Keratinocyte (primary cell): ENCODE data around the gene HLA-DOB. TPM values are rescaled to one million over a fixed set of nuclear protein-coding genes. Genes with fewer than 3 reads are reported as not detected.

Experiments used
- DNase-seq: peaks from one replicate; pipeline ENCODE4 v3.0.0-alpha.2; 2011; ENCODE audit warnings: low read depth, missing footprints, low spot score
- FAIRE-seq: peaks from 2 replicates; lab custom pipeline; 2011; peaks lifted over from hg19 to GRCh38; lab: Jason Lieb, UNC
- H2AFZ ChIP-seq: 2 replicates; pipeline ENCODE4 v1.6.0; 2012; ENCODE audit warnings: low read length, control low read depth, inconsistent platforms; ENCODE audit not compliant: control insufficient read depth
- H3K27ac ChIP-seq: 2 replicates; pipeline ENCODE4 v1.5.1; 2011; ENCODE audit warnings: low read length; ENCODE audit not compliant: control insufficient read depth, insufficient read depth
- H3K27me3 ChIP-seq: 3 replicates; pipeline ENCODE4 v1.6.0; 2011; ENCODE audit warnings: low read length; ENCODE audit not compliant: control insufficient read depth, insufficient read depth; ENCODE audit errors: extremely low read depth
- H3K36me3 ChIP-seq, 2 experiments: 2 replicates in 1 of 2; 3 replicates in 1 of 2; pipeline ENCODE4 v1.5.1; 2011; ENCODE audit warnings: low read length in 2 of 2, mild to moderate bottlenecking in 1 of 2; ENCODE audit not compliant: control insufficient read depth in 2 of 2, insufficient read depth in 2 of 2; ENCODE audit errors: extremely low read depth in 1 of 2
- H3K4me1 ChIP-seq: 3 replicates; pipeline ENCODE4 v1.5.1; 2011; ENCODE audit warnings: low read length; ENCODE audit not compliant: control insufficient read depth, insufficient read depth; ENCODE audit errors: extremely low read depth
- H3K4me2 ChIP-seq: 3 replicates; pipeline ENCODE4 v1.6.0; 2011; ENCODE audit warnings: low read depth, low read length; ENCODE audit not compliant: control insufficient read depth, insufficient read depth; ENCODE audit errors: extremely low read depth
- H3K4me3 ChIP-seq, 3 experiments: fragments of 200-600 bp in 1 of 3; sonication (generic) in 1 of 3; 2 replicates in 2 of 3; 3 replicates in 1 of 3; pipeline ENCODE4 v1.5.1; 2011 to 2016; ENCODE audit warnings: low read length in 3 of 3, mild to moderate bottlenecking in 3 of 3, control low read depth in 2 of 3, inconsistent platforms in 1 of 3, low read depth in 1 of 3, mixed read lengths in 1 of 3, mixed run types in 1 of 3, moderate library complexity in 1 of 3; ENCODE audit not compliant: control insufficient read depth in 2 of 3, insufficient read depth in 2 of 3; ENCODE audit errors: extremely low read depth in 1 of 3
- H3K79me2 ChIP-seq: 2 replicates; pipeline ENCODE4 v1.6.0; 2012; ENCODE audit warnings: low read length; ENCODE audit not compliant: control insufficient read depth, insufficient read depth
- H3K9ac ChIP-seq: 3 replicates; pipeline ENCODE4 v1.6.0; 2011; ENCODE audit warnings: low read length; ENCODE audit not compliant: control insufficient read depth, insufficient read depth; ENCODE audit errors: extremely low read depth
- H3K9me1 ChIP-seq: 3 replicates; pipeline ENCODE4 v1.6.0; 2011; ENCODE audit warnings: low read length; ENCODE audit not compliant: control insufficient read depth, insufficient read depth; ENCODE audit errors: extremely low read depth
- H3K9me3 ChIP-seq: 2 replicates; pipeline ENCODE4 v1.5.1; 2012; ENCODE audit warnings: low read depth, low read length; ENCODE audit not compliant: control insufficient read depth
- H4K20me1 ChIP-seq: 3 replicates; pipeline ENCODE4 v1.6.0; 2011; ENCODE audit warnings: low read length; ENCODE audit not compliant: control insufficient read depth, insufficient read depth; ENCODE audit errors: extremely low read depth
- CTCF ChIP-seq, 3 experiments: IDR thresholded peaks in 1 of 3; conservative IDR thresholded peaks in 1 of 3; optimal IDR thresholded peaks in 1 of 3; 2 replicates in 2 of 3; 3 replicates in 1 of 3; pipeline versions ENCODE3 to v1.5.1; 2011; ENCODE audit warnings: low read length in 3 of 3, mild to moderate bottlenecking in 3 of 3, moderate library complexity in 2 of 3, control low read depth in 1 of 3, inconsistent platforms in 1 of 3; ENCODE audit not compliant: insufficient read depth in 2 of 3; ENCODE audit errors: extremely low read depth in 1 of 3
- EZH2 ChIP-seq: IDR thresholded peaks from one replicate; pipeline ENCODE4 v1.6.1; 2012; ENCODE audit warnings: inconsistent platforms, mild to moderate bottlenecking, low read length, moderate library complexity
- dilution Hi-C: fragments of 300-500 bp; cut with MboI; formaldehyde crosslinking; loops from one replicate; pipeline ENCODE4 v1.7.0; 2020; ENCODE audit warnings: low sequenced_read_pairs; ENCODE audit not compliant: extremely low pct_ligation_motif_present
- polyA plus RNA-seq, 5 experiments: library from polyadenylated mRNA; depleted of rRNA in 3 of 5; stranded (reverse) in 3 of 5; stranded (forward) in 1 of 5; unstranded in 1 of 5; fragments of >200 nt; gene quantifications; 1 replicate in 1 of 5; 2 replicates in 3 of 5; 3 replicates in 1 of 5; pipeline versions ENCODE4 v1.2.1 to v1.2.3, GENCODE V29; 2011 to 2012; ENCODE audit warnings: missing spikeins in 2 of 5, low read depth in 1 of 5, low replicate concordance in 1 of 5

HLA-DOB gene
- polyA plus RNA-seq, 1 donor (not counting 4 experiments of a cell fraction or from before 2014, with no cell fraction given): 12.5 TPM

GRCh38 chr6:32764048-32764447 is 52.8 kb downstream of the HLA-DOB start:
- no peak for TF ChIP-seq EZH2
- TF ChIP-seq CTCF (optimal IDR thresholded peaks at IDR 0.05 in 1 of 3, IDR thresholded peaks at IDR 0.05 in 1 of 3, conservative IDR thresholded peaks at IDR 0.05 in 1 of 3; ENCODE audit: extremely low read depth in 1 of 3, insufficient read depth in 2 of 3, low read length in 3 of 3): no peak
- DNase-seq (no peak), FAIRE-seq (no peak)
- no peak overlapping the region for H3K9ac ChIP-seq
- no peaks in the 10 kb centered on the region for H3K9me1 ChIP-seq
- no peaks in the 10 kb centered on the region for H3K79me2 ChIP-seq
- H4K20me1 ChIP-seq: no peaks in the 10 kb centered on the region
- peaks cover 22% of the 10 kb centered on the region for H3K27me3 ChIP-seq
- H3K9me3 ChIP-seq: no peaks in the 10 kb centered on the region
- H3K4me3 ChIP-seq: no peak overlapping the region
- H2AFZ ChIP-seq: no peak overlapping the region
- H3K4me1 ChIP-seq: no peaks in the 10 kb centered on the region
- no peak overlapping the region for H3K27ac ChIP-seq
- dilution Hi-C loops: no loop called here
- H3K36me3 ChIP-seq: no peaks in the 10 kb centered on the region
- no peak overlapping the region for H3K4me2 ChIP-seq

- TF ChIP-seq CTCF (optimal IDR thresholded peaks at IDR 0.05 in 1 of 3, IDR thresholded peaks at IDR 0.05 in 1 of 3, conservative IDR thresholded peaks at IDR 0.05 in 1 of 3; ENCODE audit: extremely low read depth in 1 of 3, insufficient read depth in 2 of 3, low read length in 3 of 3) (no peak), EZH2 (no peak)
Measured at GRCh38 chr6:32763421-32763820, 53.4 kb downstream of the HLA-DOB start, which contains the start of gene HLA-DQB2. Gene HLA-DQB2, minus strand, starts transcription at chr6:32763532. Its CDS starts 62 bp downstream, at chr6:32763470.

More at GRCh38 chr6:32763421-32763820, 53.4 kb downstream of the HLA-DOB start, which contains the start of gene HLA-DQB2:
- dilution Hi-C loops: no loop called here
- H3K36me3 ChIP-seq: no peaks in the 10 kb centered on the region
- DNase-seq (no peak), FAIRE-seq (no peak)
- H3K4me3 ChIP-seq: no peak within 1 kb of the TSS
- H3K9me1 ChIP-seq: no peaks in the 10 kb centered on the region
- no peaks in the 10 kb centered on the region for H3K79me2 ChIP-seq
- no peak within 1 kb of the TSS for H3K9ac ChIP-seq
- H3K4me1 ChIP-seq: no peaks in the 10 kb centered on the region
- H4K20me1 ChIP-seq: no peaks in the 10 kb centered on the region
- peaks cover 22% of the 10 kb centered on the region for H3K27me3 ChIP-seq
- no peak within 1 kb of the TSS for H3K4me2 ChIP-seq
- no peak within 1 kb of the TSS for H3K27ac ChIP-seq
- H3K9me3 ChIP-seq: no peaks in the 10 kb centered on the region
- H2AFZ ChIP-seq: no peak within 1 kb of the TSS

Other genes with a start within 250 kb of the HLA-DOB start
- gene HLA-DRB1, start 227.2 kb downstream of the HLA-DOB start, polyA plus RNA-seq: 0.12 to 0.54 TPM (median 0.31 TPM) in 3 replicates
- gene HLA-DQA1, start 179.6 kb downstream of the HLA-DOB start, polyA plus RNA-seq: 0.70 TPM in 1 of 3 replicates, not detected in the others
- gene HLA-DQB1, start 150.3 kb downstream of the HLA-DOB start, polyA plus RNA-seq: 37.5 to 78.0 TPM (median 40.5 TPM) in 3 replicates
- not detected in 3 replicates for gene HLA-DQA2, start 75.6 kb downstream of the HLA-DOB start, polyA plus RNA-seq
- not detected in 3 replicates for gene HLA-DQB2, start 53.5 kb downstream of the HLA-DOB start, polyA plus RNA-seq
- gene TAP2, start 21.7 kb upstream of the HLA-DOB start, polyA plus RNA-seq: 24.5 to 50.7 TPM (median 32.6 TPM) in 3 replicates
- gene PSMB8, start 27.0 kb upstream of the HLA-DOB start, polyA plus RNA-seq: 44.4 to 66.7 TPM (median 63.4 TPM) in 3 replicates
- gene TAP1, start 36.7 kb upstream of the HLA-DOB start, polyA plus RNA-seq: 56.1 to 81.7 TPM (median 61.4 TPM) in 3 replicates
- 21.3 to 29.0 TPM (median 25.4 TPM) in 3 replicates for gene PSMB9, start 37.2 kb upstream of the HLA-DOB start, polyA plus RNA-seq
- gene HLA-DMB, start 124.0 kb upstream of the HLA-DOB start, polyA plus RNA-seq: 0.13 TPM in 1 of 3 replicates, not detected in the others
- 1.9 to 4.5 TPM (median 2.6 TPM) in 3 replicates for gene HLA-DMA, start 136.1 kb upstream of the HLA-DOB start, polyA plus RNA-seq
- gene BRD2, start 151.6 kb upstream of the HLA-DOB start, polyA plus RNA-seq: 82.9 to 171 TPM (median 121 TPM) in 3 replicates
- 0.01 TPM in 1 of 3 replicates, not detected in the others for gene HLA-DOA, start 192.6 kb upstream of the HLA-DOB start, polyA plus RNA-seq